ENCODE results near the gene ZNF454.

DNA sequence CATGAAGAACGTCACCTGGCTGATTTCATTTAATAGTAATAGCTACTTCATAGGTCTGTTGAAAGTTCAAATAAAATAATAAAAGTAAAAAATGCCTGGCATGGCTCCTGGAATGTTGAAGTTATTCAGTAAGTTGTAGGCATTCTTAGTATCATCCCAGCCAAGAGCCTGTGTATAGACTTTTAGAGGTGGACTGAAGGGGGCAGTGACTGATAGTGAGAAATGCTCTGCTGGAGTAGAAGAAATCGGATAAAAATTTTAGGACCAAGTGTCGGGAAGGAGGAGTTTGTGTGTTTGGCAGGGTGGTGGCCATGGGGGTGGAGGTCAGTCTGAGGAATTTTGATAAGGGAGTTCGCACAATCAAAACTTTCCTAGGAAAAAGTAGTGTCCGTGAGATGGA lies 41.7 kb upstream of the ZNF454 start:
- TF ChIP-seq POLR2AphosphoS5 (IDR thresholded peaks at IDR 0.05) = no peak
- TF ChIP-seq CTCF (IDR thresholded peaks at IDR 0.05) = no peak
- TF ChIP-seq POLR2A (IDR thresholded peaks at IDR 0.05) = no peak
